H9 (cell line): ENCODE data around the gene TTC21B. TPM values are rescaled to one million over a fixed set of nuclear protein-coding genes. Genes with fewer than 3 reads are reported as not detected.

Experiments
- DNase-seq: peaks from one replicate; pipeline ENCODE4 v3.0.0-alpha.2; 2017
- H2AFZ ChIP-seq: one replicate; pipeline ENCODE4 v1.6.1; 2013; ENCODE audit warnings: mild to moderate bottlenecking, low read length, control low read depth, moderate library complexity
- H2AK5ac ChIP-seq: 2 replicates; pipeline ENCODE4 v1.6.1; 2013; ENCODE audit warnings: low read length, control low read depth, mixed read lengths; ENCODE audit not compliant: insufficient read length
- H2BK120ac ChIP-seq: one replicate; pipeline ENCODE4 v1.6.1; 2013; ENCODE audit warnings: low read depth, mild to moderate bottlenecking, low read length, control low read depth, inconsistent platforms; ENCODE audit not compliant: poor library complexity, severe bottlenecking
- H2BK12ac ChIP-seq: 2 replicates; pipeline ENCODE4 v1.6.1; 2013; ENCODE audit warnings: low read length, control low read depth, mixed read lengths, low read depth; ENCODE audit not compliant: insufficient read length
- H2BK15ac ChIP-seq: 2 replicates; pipeline ENCODE4 v1.6.1; 2013; ENCODE audit warnings: low read depth, low read length, control low read depth
- H2BK20ac ChIP-seq: one replicate; pipeline ENCODE4 v1.6.1; 2013; ENCODE audit warnings: low read depth, mild to moderate bottlenecking, low read length, control low read depth, inconsistent platforms; ENCODE audit not compliant: poor library complexity, severe bottlenecking
- H2BK5ac ChIP-seq: 2 replicates; pipeline ENCODE4 v1.6.1; 2013; ENCODE audit warnings: low read length, control low read depth, mixed read lengths; ENCODE audit not compliant: insufficient read length
- H3K14ac ChIP-seq: 2 replicates; pipeline ENCODE4 v1.6.1; 2013; ENCODE audit warnings: low read length, control low read depth; ENCODE audit not compliant: insufficient read depth
- H3K18ac ChIP-seq: 2 replicates; pipeline ENCODE4 v1.6.1; 2013; ENCODE audit warnings: low read depth, mild to moderate bottlenecking, mixed read lengths, low read length, control low read depth; ENCODE audit not compliant: insufficient read length
- H3K23ac ChIP-seq: 2 replicates; pipeline ENCODE4 v1.6.1; 2013; ENCODE audit warnings: low read length, control low read depth, mixed read lengths, low read depth; ENCODE audit not compliant: insufficient read length
- H3K23me2 ChIP-seq: 2 replicates; pipeline ENCODE4 v1.6.1; 2013; ENCODE audit warnings: low read depth, mild to moderate bottlenecking, mixed read lengths, low read length, control low read depth; ENCODE audit not compliant: insufficient read length, poor library complexity, severe bottlenecking
- H3K27ac ChIP-seq: 2 replicates; pipeline ENCODE4 v1.5.1; 2013; ENCODE audit warnings: low read length, control low read depth, mixed read lengths, low read depth; ENCODE audit not compliant: insufficient read length
- H3K27me3 ChIP-seq: 2 replicates; pipeline ENCODE4 v1.6.1; 2013; ENCODE audit warnings: low read length, control low read depth, inconsistent platforms; ENCODE audit not compliant: insufficient read depth
- H3K4ac ChIP-seq: 2 replicates; pipeline ENCODE4 v1.6.1; 2013; ENCODE audit warnings: low read depth, mild to moderate bottlenecking, control low read depth, inconsistent platforms, low read length, moderate library complexity
- H3K4me1 ChIP-seq: 2 replicates; pipeline ENCODE4 v1.6.1; 2013; ENCODE audit warnings: low read length, control low read depth, inconsistent platforms; ENCODE audit not compliant: insufficient read depth
- H3K4me2 ChIP-seq: 2 replicates; pipeline ENCODE4 v1.6.1; 2013; ENCODE audit warnings: low read length, control low read depth, mixed read lengths; ENCODE audit not compliant: insufficient read length, insufficient read depth
- H3K56ac ChIP-seq: 2 replicates; pipeline ENCODE4 v1.6.1; 2013; ENCODE audit warnings: low read depth, mild to moderate bottlenecking, mixed read lengths, low read length, control low read depth; ENCODE audit not compliant: insufficient read length
- H3K79me1 ChIP-seq: 2 replicates; pipeline ENCODE4 v1.6.1; 2013; ENCODE audit warnings: low read depth, mild to moderate bottlenecking, moderate library complexity, low read length, control low read depth, inconsistent platforms; ENCODE audit not compliant: insufficient read depth, poor library complexity, severe bottlenecking
- H3K79me2 ChIP-seq: 2 replicates; pipeline ENCODE4 v1.6.1; 2013; ENCODE audit warnings: low read length, control low read depth, inconsistent platforms; ENCODE audit not compliant: insufficient read depth
- H3K9ac ChIP-seq: 2 replicates; pipeline ENCODE4 v1.6.1; 2013; ENCODE audit warnings: low read length, control low read depth, mixed read lengths; ENCODE audit not compliant: insufficient read length; ENCODE audit errors: extremely low read depth
- H3K9me3 ChIP-seq: one replicate; pipeline ENCODE4 v1.6.1; 2013; ENCODE audit warnings: low read depth, low read length, inconsistent platforms; ENCODE audit not compliant: control insufficient read depth
- H3T11ph ChIP-seq: one replicate; pipeline ENCODE4 v1.6.1; 2013; ENCODE audit warnings: mild to moderate bottlenecking, low read length, control low read depth, inconsistent platforms
- H4K20me1 ChIP-seq: one replicate; pipeline ENCODE4 v1.6.1; 2013; ENCODE audit not compliant: control insufficient read depth, insufficient read length, insufficient read depth
- H4K5ac ChIP-seq: 2 replicates; pipeline ENCODE4 v1.6.1; 2013; ENCODE audit warnings: low read depth, mild to moderate bottlenecking, mixed read lengths, low read length, control low read depth; ENCODE audit not compliant: insufficient read length
- H4K8ac ChIP-seq: replicated peaks from 2 replicates; pipeline ENCODE4 v1.6.1; 2013; ENCODE audit warnings: low read length, control low read depth, mixed read lengths, low read depth; ENCODE audit not compliant: insufficient read length
- H4K91ac ChIP-seq: 2 replicates; pipeline ENCODE4 v1.6.1; 2013; ENCODE audit warnings: low read depth, mild to moderate bottlenecking, moderate library complexity, mixed read lengths, low read length, control low read depth; ENCODE audit not compliant: insufficient read length
- H3K27ac Mint-ChIP-seq, 3 experiments: 2 replicates in 2 of 3; 3 replicates in 1 of 3; pipeline ENCODE4 v1.8.0; 2020 to 2021; ENCODE audit warnings: mixed read lengths in 3 of 3, mild to moderate bottlenecking in 1 of 3, moderate library complexity in 1 of 3
- H3K27me3 Mint-ChIP-seq: 2 replicates; pipeline ENCODE4 v1.8.0; 2021; ENCODE audit warnings: low read depth, mild to moderate bottlenecking, moderate library complexity, mixed read lengths
- H3K36me3 Mint-ChIP-seq, 3 experiments: 2 replicates in 2 of 3; 3 replicates in 1 of 3; pipeline ENCODE4 v1.8.0; 2020 to 2021; ENCODE audit warnings: low read depth in 3 of 3, mixed read lengths in 3 of 3; ENCODE audit not compliant: insufficient read depth in 1 of 3
- H3K4me1 Mint-ChIP-seq, 2 experiments: 2 replicates each; pipeline ENCODE4 v1.8.0; 2020; ENCODE audit warnings: mixed read lengths in 2 of 2
- H3K4me3 Mint-ChIP-seq, 2 experiments: 2 replicates in 1 of 2; 3 replicates in 1 of 2; pipeline ENCODE4 v1.8.0; 2020 to 2021; ENCODE audit warnings: mild to moderate bottlenecking in 2 of 2, mixed read lengths in 2 of 2, moderate library complexity in 1 of 2
- H3K9me3 Mint-ChIP-seq, 2 experiments: 2 replicates in 1 of 2; 3 replicates in 1 of 2; pipeline ENCODE4 v1.8.0; 2020; ENCODE audit warnings: mild to moderate bottlenecking in 2 of 2, mixed read lengths in 2 of 2, moderate library complexity in 1 of 2
- total RNA-seq: library from RNA; stranded (reverse); gene quantifications from 2 replicates; pipeline ENCODE4 v1.2.1, GENCODE V29; 2021
- TF ChIP-seq, protein P1 (sequence below): fragments of 200-600 bp; sonication (generic); conservative IDR thresholded peaks from 3 replicates; pipeline ENCODE4 v1.8.0; 2021; ENCODE audit warnings: antibody characterized with exemption, mild to moderate bottlenecking

Gene TTC21B
- total RNA-seq, 1 experiment from 2014 or later: 16.6 TPM

DNA sequence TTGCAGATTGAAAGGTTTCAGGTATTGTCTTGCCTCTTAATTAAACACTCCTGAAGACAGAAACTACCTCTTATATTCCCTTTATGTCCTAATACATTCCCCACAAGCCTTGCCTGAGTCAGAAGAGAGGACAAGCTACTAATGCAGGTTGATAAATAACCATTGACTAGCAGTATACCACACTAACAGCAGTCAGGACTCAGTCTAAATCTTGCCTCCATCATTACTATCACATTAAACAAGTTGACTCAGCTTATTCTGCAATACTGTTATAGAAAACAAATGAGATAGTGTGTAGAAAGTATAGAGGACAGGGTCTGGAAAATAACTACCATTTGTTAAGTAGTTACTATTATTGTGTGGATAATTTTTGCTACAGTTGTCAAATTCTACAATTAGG lies 63.8 kb downstream of the TTC21B start:
- Histone ChIP-seq H4K8ac (no peak overlapping the region), H3K9me3 (no peaks in the 10 kb centered on the region), H4K5ac (no peak overlapping the region), H3K4me1 (no peaks in the 10 kb centered on the region), H3K79me2 (no peaks in the 10 kb centered on the region), H3T11ph (no peak overlapping the region), H2BK15ac (no peak overlapping the region), H3K9ac (no peak overlapping the region), H2BK12ac (no peak overlapping the region), H3K56ac (no peak overlapping the region), H3K27me3 (no peaks in the 10 kb centered on the region), H3K23me2 (no peaks in the 10 kb centered on the region), H3K23ac (no peak overlapping the region), H2BK20ac (no peak overlapping the region), H3K4ac (no peak overlapping the region), H3K14ac (no peak overlapping the region), H2BK5ac (no peak overlapping the region), H4K91ac (no peak overlapping the region), H2AFZ (no peak overlapping the region), H3K79me1 (no peaks in the 10 kb centered on the region), H2BK120ac (no peak overlapping the region), H3K4me2 (no peak overlapping the region), H3K18ac (no peak overlapping the region), H3K27ac (no peak overlapping the region), H2AK5ac (no peak overlapping the region), H4K20me1 (no peaks in the 10 kb centered on the region)
- Mint-ChIP-seq H3K9me3 (no peaks in the 10 kb centered on the region), H3K27ac (no peak overlapping the region), H3K27me3 (no peaks in the 10 kb centered on the region), H3K36me3 (peaks cover 3 to 30% (median 16%) of the 10 kb centered on the region in 3 experiments; a peak in 6 of 7 replicates), H3K4me3 (no peak overlapping the region), H3K4me1 (no peaks in the 10 kb centered on the region)
- no peak for DNase-seq
- TF ChIP-seq, protein P1, sequence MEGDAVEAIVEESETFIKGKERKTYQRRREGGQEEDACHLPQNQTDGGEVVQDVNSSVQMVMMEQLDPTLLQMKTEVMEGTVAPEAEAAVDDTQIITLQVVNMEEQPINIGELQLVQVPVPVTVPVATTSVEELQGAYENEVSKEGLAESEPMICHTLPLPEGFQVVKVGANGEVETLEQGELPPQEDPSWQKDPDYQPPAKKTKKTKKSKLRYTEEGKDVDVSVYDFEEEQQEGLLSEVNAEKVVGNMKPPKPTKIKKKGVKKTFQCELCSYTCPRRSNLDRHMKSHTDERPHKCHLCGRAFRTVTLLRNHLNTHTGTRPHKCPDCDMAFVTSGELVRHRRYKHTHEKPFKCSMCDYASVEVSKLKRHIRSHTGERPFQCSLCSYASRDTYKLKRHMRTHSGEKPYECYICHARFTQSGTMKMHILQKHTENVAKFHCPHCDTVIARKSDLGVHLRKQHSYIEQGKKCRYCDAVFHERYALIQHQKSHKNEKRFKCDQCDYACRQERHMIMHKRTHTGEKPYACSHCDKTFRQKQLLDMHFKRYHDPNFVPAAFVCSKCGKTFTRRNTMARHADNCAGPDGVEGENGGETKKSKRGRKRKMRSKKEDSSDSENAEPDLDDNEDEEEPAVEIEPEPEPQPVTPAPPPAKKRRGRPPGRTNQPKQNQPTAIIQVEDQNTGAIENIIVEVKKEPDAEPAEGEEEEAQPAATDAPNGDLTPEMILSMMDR: no peak
